ENCODE data around the gene PRRT3.
A peak's percentile ranks its signal among the peaks of the same experiment; 100 is the strongest.

PRRT3 gene

GRCh38 chr3:9951962-9952805 lies at the start of gene PRRT3:
Gene PRRT3, minus strand, starts transcription at chr3:9952408. Its CDS starts 2,293 bp downstream, at chr3:9950115.
- DNase-seq = peak in 24 of 58 donors; percentile 16 to 78 (median 40)

- DNase-seq = no peak
Measured at GRCh38 chr3:10000686-10001085, 48.5 kb upstream of the PRRT3 start.

GRCh38 chr3:9994086-9994844 lies 42.1 kb upstream of the PRRT3 start:
- no peak for DNase-seq

- no peak for DNase-seq
Measured at GRCh38 chr3:9986230-9986725, 34.1 kb upstream of the PRRT3 start.

GRCh38 chr3:9980251-9980650 lies 28.0 kb upstream of the PRRT3 start:
- DNase-seq = no peak

GRCh38 chr3:9978710-9979305 lies 26.6 kb upstream of the PRRT3 start:
- no peak for DNase-seq

GRCh38 chr3:9976721-9977709 lies 24.8 kb upstream of the PRRT3 start:
- DNase-seq = peak in 15 of 58 donors; percentile 3 to 46 (median 7)

GRCh38 chr3:9970020-9970652 lies 17.9 kb upstream of the PRRT3 start:
- no peak for DNase-seq

GRCh38 chr3:9969632-9970019 lies 17.4 kb upstream of the PRRT3 start:
- DNase-seq = no peak

- no peak for DNase-seq
Measured at GRCh38 chr3:9966841-9967240, 14.6 kb upstream of the PRRT3 start.

- DNase-seq = no peak
Measured at GRCh38 chr3:9965200-9965875, 13.1 kb upstream of the PRRT3 start.

- peak in 1 of 58 donors; percentile 12 for DNase-seq
Measured at GRCh38 chr3:9957214-9957613, 5.0 kb upstream of the PRRT3 start.

GRCh38 chr3:9955611-9956352 lies 3.6 kb upstream of the PRRT3 start:
- DNase-seq = no peak

- DNase-seq = no peak
Measured at GRCh38 chr3:9955067-9955502, 2.9 kb upstream of the PRRT3 start.

GRCh38 chr3:9951598-9951961 lies 628 bp downstream of the PRRT3 start:
- DNase-seq = peak in 1 of 58 donors; percentile 39

- DNase-seq = no peak
Measured at GRCh38 chr3:9951126-9951525, 1.1 kb downstream of the PRRT3 start.

- DNase-seq = no peak
Measured at GRCh38 chr3:9949626-9950025, 2.6 kb downstream of the PRRT3 start.

- no peak for DNase-seq
Measured at GRCh38 chr3:9949115-9949514, 3.1 kb downstream of the PRRT3 start.

GRCh38 chr3:9948586-9948985 lies 3.6 kb downstream of the PRRT3 start:
- DNase-seq = no peak

Data from anterior cingulate cortex (tissue), 58 donors.